ENCODE measurements around the gene CCNO. TPM values are rescaled to one million over a fixed set of nuclear protein-coding genes. Genes with fewer than 3 reads are reported as not detected.

CCNO gene
- total and polyA plus RNA-seq, 2 donors (not counting 3 experiments of a cell fraction or from before 2014, with no cell fraction given) = 0.37 to 0.58 TPM

DNA sequence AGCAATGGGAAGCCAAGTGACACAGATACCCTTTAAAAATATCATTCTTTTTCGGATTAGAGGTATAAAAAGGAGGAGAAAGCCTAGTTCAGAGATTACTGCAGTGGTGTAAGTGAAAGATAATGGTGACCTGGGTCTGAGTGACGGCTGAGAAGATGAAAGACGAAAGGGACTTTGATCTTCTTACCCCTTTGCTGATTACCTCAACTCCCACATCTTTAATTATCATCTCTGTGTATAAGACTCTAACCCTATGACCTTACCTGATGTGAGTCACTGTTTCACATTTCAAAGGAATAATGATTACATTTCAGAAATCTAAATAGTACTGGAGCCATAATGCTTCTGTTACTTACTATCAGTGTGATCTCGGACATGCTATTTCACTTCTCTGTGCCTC lies 21.4 kb upstream of the CCNO start:
- intact Hi-C loops (cut with micrococcal nuclease) = no loop called here
- Histone ChIP-seq H3K4me3 (replicated peaks in 1 of 3; ENCODE audit: insufficient read depth in 1 of 3, low read depth in 1 of 3, low read length in 3 of 3) (no peak overlapping the region), H3K4me1 (ENCODE audit: control insufficient read depth, extremely low read depth, insufficient read depth, low read length) (no peaks in the 10 kb centered on the region), H3K4me2 (ENCODE audit: insufficient read depth, low read length) (no peak overlapping the region), H2AFZ (ENCODE audit: low read depth, low read length) (no peak overlapping the region), H4K20me1 (replicated peaks; ENCODE audit: control insufficient read depth, extremely low read depth, insufficient read depth, low read length) (no peaks in the 10 kb centered on the region), H3K9me3 (replicated peaks; ENCODE audit: control insufficient read depth, insufficient read depth, low read length) (no peaks in the 10 kb centered on the region), H3K27me3 (ENCODE audit: control insufficient read depth in 2 of 2, insufficient read depth in 2 of 2, low read length in 2 of 2) (no peaks in the 10 kb centered on the region), H3K27ac (ENCODE audit: insufficient read depth, low read depth, low read length) (no peak overlapping the region), H3K9me1 (replicated peaks; ENCODE audit: control insufficient read depth, extremely low read depth, insufficient read depth, low read length) (no peaks in the 10 kb centered on the region), H3K36me3 (ENCODE audit: control insufficient read depth in 2 of 2, extremely low read depth in 1 of 2, insufficient read depth in 2 of 2, low read length in 2 of 2) (peaks cover 6 to 8% of the 10 kb centered on the region in 2 experiments), H3K79me2 (ENCODE audit: control insufficient read depth, insufficient read depth, low read length) (no peaks in the 10 kb centered on the region), H3K9ac (replicated peaks; ENCODE audit: extremely low read depth, insufficient read depth, low read length) (no peak overlapping the region)
- ChIA-PET CTCF (no interaction called here), POLR2A (no interaction called here)
- FAIRE-seq = no peak
- BruUV-seq (replicated peaks) = no TSS peak
- DNase-seq (ENCODE audit: low read depth, low spot score) = no peak
- dilution Hi-C loops (cut with MboI; ENCODE audit: extremely low pct_ligation_motif_present, low sequenced_read_pairs) = no loop called here
- no peak for TF ChIP-seq JUN (IDR thresholded peaks at IDR 0.05; ENCODE audit: borderline replicate concordance, insufficient read depth, insufficient read length, low read depth)
- TF ChIP-seq, protein P1, sequence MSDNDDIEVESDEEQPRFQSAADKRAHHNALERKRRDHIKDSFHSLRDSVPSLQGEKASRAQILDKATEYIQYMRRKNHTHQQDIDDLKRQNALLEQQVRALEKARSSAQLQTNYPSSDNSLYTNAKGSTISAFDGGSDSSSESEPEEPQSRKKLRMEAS (IDR thresholded peaks at IDR 0.05; ENCODE audit: insufficient read depth, insufficient read length) = no peak
- no peak for TF ChIP-seq MYC (IDR thresholded peaks at IDR 0.05; ENCODE audit: low read depth, low read length)
- TF ChIP-seq POLR2AphosphoS5 (IDR thresholded peaks at IDR 0.05; ENCODE audit: insufficient read depth, low read depth, low read length) = no peak
- TF ChIP-seq FOS (IDR thresholded peaks at IDR 0.05; ENCODE audit: borderline replicate concordance, insufficient read depth, low read length) = no peak
- TF ChIP-seq POLR2A (IDR thresholded peaks at IDR 0.05; ENCODE audit: low read depth, low read length) = no peak
- TF ChIP-seq, protein P2, sequence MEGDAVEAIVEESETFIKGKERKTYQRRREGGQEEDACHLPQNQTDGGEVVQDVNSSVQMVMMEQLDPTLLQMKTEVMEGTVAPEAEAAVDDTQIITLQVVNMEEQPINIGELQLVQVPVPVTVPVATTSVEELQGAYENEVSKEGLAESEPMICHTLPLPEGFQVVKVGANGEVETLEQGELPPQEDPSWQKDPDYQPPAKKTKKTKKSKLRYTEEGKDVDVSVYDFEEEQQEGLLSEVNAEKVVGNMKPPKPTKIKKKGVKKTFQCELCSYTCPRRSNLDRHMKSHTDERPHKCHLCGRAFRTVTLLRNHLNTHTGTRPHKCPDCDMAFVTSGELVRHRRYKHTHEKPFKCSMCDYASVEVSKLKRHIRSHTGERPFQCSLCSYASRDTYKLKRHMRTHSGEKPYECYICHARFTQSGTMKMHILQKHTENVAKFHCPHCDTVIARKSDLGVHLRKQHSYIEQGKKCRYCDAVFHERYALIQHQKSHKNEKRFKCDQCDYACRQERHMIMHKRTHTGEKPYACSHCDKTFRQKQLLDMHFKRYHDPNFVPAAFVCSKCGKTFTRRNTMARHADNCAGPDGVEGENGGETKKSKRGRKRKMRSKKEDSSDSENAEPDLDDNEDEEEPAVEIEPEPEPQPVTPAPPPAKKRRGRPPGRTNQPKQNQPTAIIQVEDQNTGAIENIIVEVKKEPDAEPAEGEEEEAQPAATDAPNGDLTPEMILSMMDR (IDR thresholded peaks at IDR 0.05; ENCODE audit: extremely low read depth in 1 of 2, insufficient read depth in 1 of 2, low read depth in 1 of 2, low read length in 2 of 2) = no peak
- TF ChIP-seq EZH2 (IDR thresholded peaks at IDR 0.05; ENCODE audit: borderline replicate concordance, low read depth, low read length, severe bottlenecking) = no peak
- TF ChIP-seq GATA2 (IDR thresholded peaks at IDR 0.05; ENCODE audit: insufficient read depth, insufficient read length, low read depth, low read length) = no peak

Data from endothelial cell of umbilical vein (primary cell).